ENCODE measurements around the gene KAZALD1.
A peak's percentile ranks its signal among the peaks of the same experiment; 100 is the strongest.
"Not testable (repeated sequence)": the region's sequence is repeated elsewhere in the genome, so short reads cannot be mapped to it uniquely, and the experiment has no call there.

The KAZALD1 gene

DNA sequence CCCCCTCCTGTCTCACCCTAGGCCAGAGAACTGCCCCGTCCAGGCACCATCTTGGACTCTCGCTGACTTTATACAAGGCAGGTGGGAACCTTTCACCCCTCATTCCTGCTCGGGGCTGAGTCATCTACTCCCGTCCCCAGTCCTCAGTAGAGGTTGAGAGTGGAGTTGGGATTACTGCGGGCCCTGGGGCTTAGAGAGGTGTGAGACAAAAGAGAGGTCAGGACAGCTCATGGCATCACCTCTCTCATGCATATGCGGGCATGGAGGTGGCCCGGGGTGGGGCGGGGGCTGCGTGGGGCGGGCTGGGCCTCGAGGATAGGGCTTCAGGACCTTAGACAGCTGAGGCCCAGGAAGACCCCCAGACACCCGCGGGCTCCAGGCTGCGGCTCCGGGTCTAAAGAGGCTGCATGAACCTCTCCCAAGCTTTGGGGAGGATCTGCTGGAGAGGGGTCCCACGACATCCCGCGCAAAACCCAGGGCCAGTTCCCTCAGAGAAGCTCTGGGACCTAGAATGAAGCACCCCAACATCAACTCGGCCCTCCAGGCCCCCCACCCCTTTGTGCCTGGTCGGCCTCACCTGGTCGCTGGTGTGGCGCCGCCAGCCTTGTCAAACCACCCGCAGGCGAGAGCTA lies 31.2 kb upstream of the KAZALD1 start:
- DNase-seq = no peak

GRCh38 chr10:101031128-101031795 lies 30.5 kb upstream of the KAZALD1 start, which contains the start of the genes PDZD7 and SFXN3:
Gene PDZD7 (minus strand): TSS chr10:101031129. CDS start chr10:101030219, 910 bp downstream.
Gene SFXN3 (plus strand): TSS chr10:101031234. CDS start chr10:101034695, 3,461 bp downstream.
- DNase-seq = peak; percentile 95

DNA sequence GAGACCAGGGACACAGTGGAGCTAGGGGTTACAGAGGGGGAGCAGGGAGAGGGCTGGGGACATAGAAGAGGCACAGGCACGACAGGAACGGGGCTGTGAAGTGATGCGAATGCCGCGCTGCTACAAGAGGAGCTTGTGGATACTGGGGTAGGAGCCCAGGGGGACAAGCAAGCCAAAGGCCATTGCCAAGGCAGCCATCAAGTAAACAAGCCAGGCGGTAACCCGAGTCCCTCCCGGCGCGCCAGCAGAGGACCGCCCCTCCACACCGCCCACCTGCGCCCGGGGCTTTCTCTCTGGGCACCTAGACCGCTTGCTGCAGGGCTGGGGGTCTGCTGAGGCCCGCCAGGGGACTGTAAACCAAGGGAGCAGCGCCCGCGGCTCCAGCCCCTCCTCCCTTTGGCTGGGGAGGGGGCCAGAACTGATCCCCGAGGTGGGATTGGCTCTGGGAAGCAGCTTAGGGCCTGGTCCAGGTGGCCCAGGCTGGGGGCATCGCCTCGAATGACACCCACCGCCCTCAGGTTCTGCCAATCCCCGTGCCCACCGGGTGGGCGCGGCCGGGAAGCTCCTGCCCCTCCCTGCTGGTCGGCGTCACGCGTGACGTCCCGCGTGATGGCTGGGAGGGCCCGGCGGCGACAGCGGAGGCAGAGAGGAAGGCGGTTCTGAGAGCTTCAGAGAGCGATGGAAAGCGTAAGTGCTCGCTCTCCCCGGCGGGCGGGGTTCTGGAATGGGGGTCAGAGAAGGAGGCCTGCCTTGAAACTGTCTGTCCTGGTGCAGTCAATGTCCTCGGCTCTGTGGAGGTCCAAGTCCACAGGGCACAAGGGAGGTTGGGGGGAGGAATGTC lies 29.8 kb upstream of the KAZALD1 start:
- peak; percentile 70 for DNase-seq

- DNase-seq = peak; percentile 60
Observed at GRCh38 chr10:101032637-101033224, 29.1 kb upstream of the KAZALD1 start.

DNA sequence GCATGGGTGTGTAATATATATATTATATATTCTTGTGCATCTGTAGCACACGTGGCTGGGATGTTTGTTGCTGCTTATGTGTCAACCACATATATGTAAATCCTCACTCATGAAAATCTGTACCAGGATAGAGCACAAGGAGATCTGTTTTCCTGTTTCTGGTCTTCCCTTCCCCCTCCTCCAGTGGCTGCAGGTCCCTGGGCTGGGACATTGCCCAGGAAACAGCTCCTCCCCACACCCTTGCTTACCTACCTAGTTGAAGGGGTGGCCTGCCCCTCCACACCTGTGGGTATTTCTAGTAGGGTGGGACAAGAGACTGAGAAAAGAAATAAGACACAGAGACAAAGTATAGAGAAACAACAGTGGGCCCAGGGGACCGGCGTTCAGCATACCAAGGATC lies 28.5 kb upstream of the KAZALD1 start:
- no peak for DNase-seq

DNA sequence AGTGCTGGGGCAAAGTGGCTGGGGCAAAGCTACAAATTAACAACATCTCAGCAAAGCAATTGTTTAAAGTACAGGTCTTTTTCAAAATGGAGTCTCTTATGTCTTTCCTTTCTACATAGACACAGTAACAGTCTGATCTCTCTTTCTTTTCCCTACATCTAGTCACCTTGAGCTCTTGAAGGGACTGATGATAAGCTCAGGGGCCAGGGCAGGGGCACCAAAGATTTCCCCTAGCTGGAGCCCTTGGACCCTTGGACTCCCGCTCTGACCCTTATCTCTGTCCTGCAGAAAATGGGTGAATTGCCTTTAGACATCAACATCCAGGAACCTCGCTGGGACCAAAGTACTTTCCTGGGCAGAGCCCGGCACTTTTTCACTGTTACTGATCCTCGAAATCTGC lies 27.4 kb upstream of the KAZALD1 start:
- not testable (repeated sequence) for DNase-seq

GRCh38 chr10:101035314-101035713 lies 26.5 kb upstream of the KAZALD1 start:
- DNase-seq = no peak

GRCh38 chr10:101035916-101036702 lies 25.7 kb upstream of the KAZALD1 start:
- no peak for DNase-seq

DNA sequence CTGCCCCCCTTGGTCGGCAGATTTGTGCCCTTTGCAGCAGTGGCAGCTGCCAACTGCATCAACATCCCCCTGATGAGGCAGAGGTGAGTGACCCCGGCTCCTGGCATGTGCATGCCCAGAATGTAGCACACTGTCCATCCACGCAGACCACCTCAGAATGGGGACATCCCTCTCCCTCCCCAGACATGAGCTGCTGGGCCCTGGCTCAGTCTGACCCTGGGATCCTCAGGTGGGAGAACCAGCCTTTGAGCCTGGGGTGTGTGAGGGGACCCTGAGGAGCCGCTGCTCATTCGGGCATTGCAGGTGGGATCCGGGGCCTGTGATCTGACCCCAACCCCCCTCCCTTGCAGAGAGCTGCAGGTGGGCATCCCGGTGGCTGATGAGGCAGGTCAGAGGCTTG lies 25.1 kb upstream of the KAZALD1 start:
- no peak for DNase-seq

- DNase-seq = no peak
Observed at GRCh38 chr10:101038484-101038883, 23.3 kb upstream of the KAZALD1 start.

DNA sequence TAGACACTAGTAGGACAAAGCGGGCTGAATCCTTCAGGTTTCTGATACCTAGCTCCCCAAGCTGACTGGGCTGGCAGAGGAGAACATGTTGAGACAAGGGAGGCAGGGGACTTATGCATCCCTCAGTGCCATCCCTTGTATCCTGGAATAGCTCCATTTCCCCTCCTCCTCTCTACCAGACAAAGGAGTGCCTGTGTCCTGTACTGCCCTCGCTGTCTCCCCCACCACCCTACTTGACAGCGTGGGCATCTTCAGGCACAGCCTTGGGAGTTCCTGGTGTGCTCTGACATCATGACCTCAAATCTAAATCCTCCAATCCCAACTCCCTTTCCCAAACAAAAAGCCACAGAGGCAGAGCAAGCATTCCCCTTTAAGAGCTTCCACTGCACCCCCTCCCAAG lies 21.7 kb upstream of the KAZALD1 start:
- no peak for DNase-seq

- DNase-seq = no peak
Observed at GRCh38 chr10:101040851-101041250, 20.9 kb upstream of the KAZALD1 start.

DNA sequence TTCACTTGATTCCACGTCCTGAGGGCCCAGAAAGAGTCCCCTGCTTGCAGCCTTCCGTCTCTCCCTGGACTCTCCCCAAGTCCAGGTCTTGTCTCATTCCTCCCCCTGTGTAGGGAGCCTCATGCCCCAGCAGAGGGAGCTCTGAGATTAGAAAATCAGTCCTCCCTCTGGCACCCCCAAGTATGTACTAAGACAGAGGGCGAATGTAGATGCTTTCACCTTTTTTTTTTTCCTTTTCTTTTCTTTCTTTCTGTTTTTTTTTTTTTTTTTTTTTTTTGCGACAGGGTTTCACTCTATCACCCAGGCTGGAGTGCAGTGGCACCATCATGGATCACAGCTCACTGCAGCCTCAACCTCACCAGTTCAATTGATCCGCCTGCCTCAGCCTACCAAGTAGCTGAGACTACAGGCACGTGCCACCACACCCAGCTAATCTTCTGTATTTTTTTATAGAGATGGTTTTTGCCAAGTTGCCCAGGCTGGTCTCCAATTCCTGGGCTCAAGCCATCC lies 20.5 kb upstream of the KAZALD1 start:
- DNase-seq = peak; percentile 72

DNA sequence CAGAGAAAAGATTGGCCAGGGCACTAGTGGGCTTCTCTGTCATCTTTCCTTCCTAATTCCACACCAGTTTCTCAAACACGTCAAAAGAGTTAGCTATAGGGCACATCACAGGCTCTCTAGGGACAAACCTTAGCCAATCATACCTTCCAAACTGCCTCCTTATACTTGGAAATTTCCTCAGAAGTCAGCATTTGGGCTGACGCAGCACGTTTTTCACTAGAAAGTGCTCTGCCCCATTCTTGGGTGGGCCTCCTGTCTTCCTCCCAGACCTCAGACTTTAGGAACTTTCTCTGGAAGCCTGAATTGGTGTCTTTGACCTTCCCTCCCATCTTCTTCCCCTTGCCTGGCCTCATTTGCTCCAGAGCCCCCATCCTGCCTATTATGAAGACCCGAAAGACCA lies 19.7 kb upstream of the KAZALD1 start:
- no peak for DNase-seq

GRCh38 chr10:101042667-101043362 lies 19.0 kb upstream of the KAZALD1 start:
- DNase-seq = peak; percentile 91

- DNase-seq = no peak
Observed at GRCh38 chr10:101043363-101043707, 18.5 kb upstream of the KAZALD1 start.

GRCh38 chr10:101044117-101044516 lies 17.7 kb upstream of the KAZALD1 start:
- DNase-seq = no peak

GRCh38 chr10:101046332-101047238 lies 15.2 kb upstream of the KAZALD1 start:
- DNase-seq = no peak

DNA sequence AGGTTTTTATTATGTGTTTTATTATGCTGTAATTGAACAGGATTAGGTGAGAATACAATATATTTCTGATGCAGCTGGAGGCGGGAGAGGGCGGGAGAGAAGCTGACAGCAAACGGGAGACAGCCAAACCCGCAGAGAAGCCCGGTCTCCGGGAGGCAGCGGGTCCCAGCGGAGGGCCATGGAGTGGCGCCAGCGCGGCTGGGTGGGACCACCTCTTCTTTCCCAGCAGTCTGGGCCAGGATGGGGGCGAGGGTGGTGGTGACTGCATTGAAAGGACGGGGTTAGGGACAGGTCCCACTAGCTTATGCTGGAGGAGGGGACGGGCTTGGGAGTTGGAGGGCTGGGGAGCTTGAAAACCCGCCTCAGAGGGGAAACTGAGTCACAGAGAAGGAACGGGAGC lies 14.5 kb upstream of the KAZALD1 start:
- no peak for DNase-seq

Measured in stimulated activated CD4-positive, alpha-beta T cell treated with anti-CD3 and anti-CD28 coated beads, Interleukin-1b, Interleukin-23, amount 100 ng/mL, for 48 hours (primary cell).